GM20000 (cell line): ENCODE data around the gene SMAP2.

Experiments used
- DNase-seq: peaks from one replicate; pipeline ENCODE4 v3.0.0; 2012; ENCODE audit warnings: low spot score
- CTCF ChIP-seq: IDR thresholded peaks from 2 replicates; pipeline ENCODE4 v1.5.1; 2012; ENCODE audit warnings: mild to moderate bottlenecking, control low read depth; ENCODE audit errors: extremely low read depth, missing control alignments

The SMAP2 gene

GRCh38 chr1:40360631-40361030, 12.9 kb upstream of the SMAP2 start:
- no peak for TF ChIP-seq CTCF

GRCh38 chr1:40361201-40361600, 12.3 kb upstream of the SMAP2 start:
- no peak for DNase-seq
- no peak for TF ChIP-seq CTCF

More at GRCh38 chr1:40360631-40361030, 12.9 kb upstream of the SMAP2 start:
- DNase-seq: no peak

- no peak for TF ChIP-seq CTCF
- no peak for DNase-seq
Observed at GRCh38 chr1:40361637-40362036, 11.9 kb upstream of the SMAP2 start.

- DNase-seq: no peak
- TF ChIP-seq CTCF: no peak
Observed at GRCh38 chr1:40362199-40362598, 11.3 kb upstream of the SMAP2 start.

- TF ChIP-seq CTCF: no peak
- no peak for DNase-seq
Observed at GRCh38 chr1:40362699-40363098, 10.8 kb upstream of the SMAP2 start.

- peak; percentile 50 for DNase-seq
- TF ChIP-seq CTCF: no peak
Observed at GRCh38 chr1:40363721-40364120, 9.8 kb upstream of the SMAP2 start.

- no peak for TF ChIP-seq CTCF
- no peak for DNase-seq
Observed at GRCh38 chr1:40371707-40372258, 1.7 kb upstream of the SMAP2 start.
